Panc1 (cell line): ENCODE data around the gene METTL26. TPM values are rescaled to one million over a fixed set of nuclear protein-coding genes. Genes with fewer than 3 reads are reported as not detected.

Experiments used
- ATAC-seq: fragments of 200-7000 bp; cut with Tn5 transposase; 2 replicates; pipeline ENCODE4 v1.9.1; 2020; ENCODE audit warnings: mild to moderate bottlenecking, moderate library complexity
- BruUV-seq: library from RNA; stranded (reverse); fragments of 400-500 nt; replicated peaks from 2 replicates; lab custom pipeline; 2021; lab: Mats Ljungman, UMichigan
- CTCF ChIA-PET: fragments of 300-600 bp; sonication (Branson Sonifier 250); formaldehyde crosslinking; loops from one replicate; lab custom pipeline; 2022; ENCODE audit warnings: antibody characterized with exemption; lab: Charles Lee
- POLR2A ChIA-PET: fragments of 300-600 bp; sonication (Branson Sonifier 250); formaldehyde crosslinking; loops from one replicate; lab custom pipeline; 2022; ENCODE audit warnings: antibody characterized with exemption; lab: Charles Lee
- DNase-seq: peaks from one replicate; pipeline ENCODE4 v3.0.0-alpha.2; 2010; ENCODE audit warnings: low read depth, low spot score
- H3K27ac ChIP-seq: 2 replicates; pipeline ENCODE4 v1.5.1; 2011; ENCODE audit warnings: mild to moderate bottlenecking, low read length, inconsistent platforms
- H3K27me3 ChIP-seq: fragments of 200-500 bp; sonication (Bioruptor generic); 2 replicates; pipeline ENCODE4 v1.6.0; 2014; ENCODE audit warnings: low read length, inconsistent platforms; ENCODE audit not compliant: control insufficient read depth, insufficient read depth
- H3K36me3 ChIP-seq: fragments of 200-500 bp; sonication (Bioruptor generic); 2 replicates; pipeline ENCODE4 v1.5.1; 2014; ENCODE audit warnings: inconsistent platforms, mild to moderate bottlenecking, low read length, moderate library complexity; ENCODE audit not compliant: control insufficient read depth, insufficient read depth
- H3K4me1 ChIP-seq: 2 replicates; pipeline ENCODE4 v1.5.1; 2011; ENCODE audit warnings: inconsistent platforms, mild to moderate bottlenecking, low read length, moderate library complexity; ENCODE audit not compliant: control insufficient read depth, insufficient read depth
- H3K4me3 ChIP-seq, 2 experiments: 2 replicates each; pipeline ENCODE4 v1.5.1; 2011 to 2012; ENCODE audit warnings: low read depth in 2 of 2, low read length in 2 of 2, mild to moderate bottlenecking in 2 of 2, inconsistent platforms in 1 of 2, moderate library complexity in 1 of 2
- H3K9me3 ChIP-seq: fragments of 200-500 bp; sonication (Bioruptor generic); 2 replicates; pipeline ENCODE4 v1.5.1; 2014; ENCODE audit warnings: low read depth, mild to moderate bottlenecking, inconsistent platforms, low read length, moderate library complexity; ENCODE audit not compliant: control insufficient read depth, insufficient read depth
- POLR2AphosphoS5 ChIP-seq: IDR thresholded peaks from 2 replicates; pipeline ENCODE4 v1.6.1; 2012; ENCODE audit warnings: mild to moderate bottlenecking, low read depth, low read length, moderate library complexity
- REST ChIP-seq, 2 experiments: IDR thresholded peaks; 2 replicates each; pipeline ENCODE4 v1.6.1; 2011 to 2012; ENCODE audit warnings: low read depth in 2 of 2, control low read depth in 1 of 2, low read length in 1 of 2, mild to moderate bottlenecking in 1 of 2, moderate library complexity in 1 of 2; ENCODE audit not compliant: insufficient read depth in 1 of 2
- SIN3A ChIP-seq: IDR thresholded peaks from 2 replicates; pipeline ENCODE4 v1.6.1; 2012; ENCODE audit warnings: low read depth, mild to moderate bottlenecking, low read length, moderate library complexity, borderline replicate concordance; ENCODE audit not compliant: insufficient read depth
- TCF7L2 ChIP-seq: IDR thresholded peaks from 2 replicates; pipeline ENCODE4 v1.6.1; 2011; ENCODE audit warnings: mild to moderate bottlenecking, low read depth, low read length, inconsistent platforms
- in situ Hi-C: cut with HindIII; loops from 2 replicates; pipeline ENCODE4 v1.10.0; 2016; ENCODE audit warnings: low sequenced_read_pairs, low pct_unique_long_range_greater_than_20kb
- intact Hi-C: fragments of 100-400 bp; cut with micrococcal nuclease; formaldehyde crosslinking; loops from one replicate; pipeline ENCODE4 v1.10.0; 2022; ENCODE audit not compliant: unreplicated experiment
- total RNA-seq: library from RNA; stranded (reverse); gene quantifications from one replicate; pipeline ENCODE4 v1.2.1, GENCODE V29; 2021; ENCODE audit not compliant: unreplicated experiment
- TF ChIP-seq, protein P1 (sequence below): fragments of 450-650 bp; IDR thresholded peaks from 2 replicates; pipeline ENCODE4 v1.5.1; 2017; ENCODE audit warnings: mild to moderate bottlenecking

METTL26 gene
- total RNA-seq, 1 experiment from 2014 or later, result 91.8 TPM

DNA sequence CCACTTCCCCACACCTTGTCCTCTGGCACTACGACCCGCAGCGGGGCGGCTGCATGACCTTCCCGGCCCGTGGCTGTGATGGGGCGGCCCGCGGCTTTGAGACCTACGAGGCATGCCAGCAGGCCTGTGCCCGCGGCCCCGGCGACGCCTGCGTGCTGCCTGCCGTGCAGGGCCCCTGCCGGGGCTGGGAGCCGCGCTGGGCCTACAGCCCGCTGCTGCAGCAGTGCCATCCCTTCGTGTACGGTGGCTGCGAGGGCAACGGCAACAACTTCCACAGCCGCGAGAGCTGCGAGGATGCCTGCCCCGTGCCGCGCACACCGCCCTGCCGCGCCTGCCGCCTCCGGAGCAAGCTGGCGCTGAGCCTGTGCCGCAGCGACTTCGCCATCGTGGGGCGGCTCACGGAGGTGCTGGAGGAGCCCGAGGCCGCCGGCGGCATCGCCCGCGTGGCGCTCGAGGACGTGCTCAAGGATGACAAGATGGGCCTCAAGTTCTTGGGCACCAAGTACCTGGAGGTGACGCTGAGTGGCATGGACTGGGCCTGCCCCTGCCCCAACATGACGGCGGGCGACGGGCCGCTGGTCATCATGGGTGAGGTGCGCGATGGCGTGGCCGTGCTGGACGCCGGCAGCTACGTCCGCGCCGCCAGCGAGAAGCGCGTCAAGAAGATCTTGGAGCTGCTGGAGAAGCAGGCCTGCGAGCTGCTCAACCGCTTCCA lies 2.6 kb downstream of the METTL26 start:
- no peaks in the 10 kb centered on the region for H3K9me3 ChIP-seq
- H3K27ac ChIP-seq, result no peak overlapping the region
- H3K4me3 ChIP-seq, result no peak overlapping the region
- TF ChIP-seq POLR2AphosphoS5 (no peak), REST (IDR thresholded peaks at IDR 0.05; ENCODE audit: insufficient read depth in 1 of 2, low read depth in 2 of 2, low read length in 1 of 2) (no peak), TCF7L2 (no peak)
- in situ Hi-C loops, result no loop called here
- POLR2A ChIA-PET, result no interaction called here
- intact Hi-C loops, result no loop called here
- no peaks in the 10 kb centered on the region for H3K36me3 ChIP-seq
- CTCF ChIA-PET, result no interaction called here
- no peak for ATAC-seq
- H3K4me1 ChIP-seq, result peaks cover 41% of the 10 kb centered on the region
- DNase-seq, result no peak
- no TSS peak for BruUV-seq
- no peaks in the 10 kb centered on the region for H3K27me3 ChIP-seq

GRCh38 chr16:632486-633335 lies 3.4 kb downstream of the METTL26 start:
- H3K4me1 ChIP-seq, result peaks cover 37% of the 10 kb centered on the region
- intact Hi-C loops (no loop called here), in situ Hi-C loops (no loop called here)
- no peak for DNase-seq
- no peaks in the 10 kb centered on the region for H3K27me3 ChIP-seq
- no peak for TF ChIP-seq REST (IDR thresholded peaks at IDR 0.05; ENCODE audit: insufficient read depth in 1 of 2, low read depth in 2 of 2, low read length in 1 of 2)
- TF ChIP-seq POLR2AphosphoS5, result no peak
- no peak for TF ChIP-seq TCF7L2
- TF ChIP-seq, protein P1, sequence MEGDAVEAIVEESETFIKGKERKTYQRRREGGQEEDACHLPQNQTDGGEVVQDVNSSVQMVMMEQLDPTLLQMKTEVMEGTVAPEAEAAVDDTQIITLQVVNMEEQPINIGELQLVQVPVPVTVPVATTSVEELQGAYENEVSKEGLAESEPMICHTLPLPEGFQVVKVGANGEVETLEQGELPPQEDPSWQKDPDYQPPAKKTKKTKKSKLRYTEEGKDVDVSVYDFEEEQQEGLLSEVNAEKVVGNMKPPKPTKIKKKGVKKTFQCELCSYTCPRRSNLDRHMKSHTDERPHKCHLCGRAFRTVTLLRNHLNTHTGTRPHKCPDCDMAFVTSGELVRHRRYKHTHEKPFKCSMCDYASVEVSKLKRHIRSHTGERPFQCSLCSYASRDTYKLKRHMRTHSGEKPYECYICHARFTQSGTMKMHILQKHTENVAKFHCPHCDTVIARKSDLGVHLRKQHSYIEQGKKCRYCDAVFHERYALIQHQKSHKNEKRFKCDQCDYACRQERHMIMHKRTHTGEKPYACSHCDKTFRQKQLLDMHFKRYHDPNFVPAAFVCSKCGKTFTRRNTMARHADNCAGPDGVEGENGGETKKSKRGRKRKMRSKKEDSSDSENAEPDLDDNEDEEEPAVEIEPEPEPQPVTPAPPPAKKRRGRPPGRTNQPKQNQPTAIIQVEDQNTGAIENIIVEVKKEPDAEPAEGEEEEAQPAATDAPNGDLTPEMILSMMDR, result no peak
- no peak for TF ChIP-seq SIN3A
- H3K27ac ChIP-seq, result no peak overlapping the region
- no peaks in the 10 kb centered on the region for H3K9me3 ChIP-seq
- no TSS peak for BruUV-seq
- POLR2A ChIA-PET, result no interaction called here
- no peak overlapping the region for H3K4me3 ChIP-seq
- ATAC-seq, result no peak
- CTCF ChIA-PET, result no interaction called here
- no peaks in the 10 kb centered on the region for H3K36me3 ChIP-seq
